ENCODE results near the gene ADGRF1. TPM values are rescaled to one million over a fixed set of nuclear protein-coding genes. Genes with fewer than 3 reads are reported as not detected.

The ADGRF1 gene
- total RNA-seq, 2 experiments from 2014 or later, result not detected

DNA sequence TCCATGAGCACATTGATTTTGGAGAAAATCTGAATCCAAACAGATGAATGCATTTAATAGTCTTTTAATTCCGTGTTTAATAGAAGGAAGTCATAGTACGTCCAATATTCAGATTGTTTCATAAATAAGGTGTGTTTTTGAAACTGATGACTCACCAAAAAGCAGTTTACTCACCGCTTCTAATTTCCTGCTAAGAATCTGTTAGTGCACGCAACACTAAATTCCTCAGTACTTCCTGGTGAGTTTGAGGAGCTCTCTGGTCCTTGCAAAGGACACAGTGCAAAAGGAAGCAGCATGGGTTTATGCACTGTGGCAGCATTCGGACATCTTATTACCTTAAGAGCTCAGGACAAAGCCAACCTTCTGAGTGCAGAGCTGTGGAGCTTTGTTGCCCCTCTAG, 2.3 kb upstream of the ADGRF1 start:
- ChIA-PET POLR2A (no interaction called here), CTCF (interaction anchor here (1.4 kb wide), 1 partner anchor 195 kb away, joined by 5 read pairs; no protein-coding TSS in a partner anchor)
- Mint-ChIP-seq H3K9me3 (no peaks in the 10 kb centered on the region), H3K4me1 (ENCODE audit: low read depth) (no peaks in the 10 kb centered on the region), H3K27ac (no peak overlapping the region), H3K4me3 (no peak overlapping the region), H3K36me3 (ENCODE audit: low read depth) (no peaks in the 10 kb centered on the region), H3K27me3 (peaks cover 6% of the 10 kb centered on the region)
- TF ChIP-seq, protein P1, sequence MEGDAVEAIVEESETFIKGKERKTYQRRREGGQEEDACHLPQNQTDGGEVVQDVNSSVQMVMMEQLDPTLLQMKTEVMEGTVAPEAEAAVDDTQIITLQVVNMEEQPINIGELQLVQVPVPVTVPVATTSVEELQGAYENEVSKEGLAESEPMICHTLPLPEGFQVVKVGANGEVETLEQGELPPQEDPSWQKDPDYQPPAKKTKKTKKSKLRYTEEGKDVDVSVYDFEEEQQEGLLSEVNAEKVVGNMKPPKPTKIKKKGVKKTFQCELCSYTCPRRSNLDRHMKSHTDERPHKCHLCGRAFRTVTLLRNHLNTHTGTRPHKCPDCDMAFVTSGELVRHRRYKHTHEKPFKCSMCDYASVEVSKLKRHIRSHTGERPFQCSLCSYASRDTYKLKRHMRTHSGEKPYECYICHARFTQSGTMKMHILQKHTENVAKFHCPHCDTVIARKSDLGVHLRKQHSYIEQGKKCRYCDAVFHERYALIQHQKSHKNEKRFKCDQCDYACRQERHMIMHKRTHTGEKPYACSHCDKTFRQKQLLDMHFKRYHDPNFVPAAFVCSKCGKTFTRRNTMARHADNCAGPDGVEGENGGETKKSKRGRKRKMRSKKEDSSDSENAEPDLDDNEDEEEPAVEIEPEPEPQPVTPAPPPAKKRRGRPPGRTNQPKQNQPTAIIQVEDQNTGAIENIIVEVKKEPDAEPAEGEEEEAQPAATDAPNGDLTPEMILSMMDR (IDR thresholded peaks at IDR 0.05), result no peak
- no peak for DNase-seq
- no peak for ATAC-seq
- intact Hi-C loops (cut with micrococcal nuclease), result no loop called here

GRCh38 chr6:47043286-47043685, 1.2 kb upstream of the ADGRF1 start:
- POLR2A ChIA-PET, result no interaction called here
- Mint-ChIP-seq H3K4me3 (no peak overlapping the region), H3K27ac (no peak overlapping the region), H3K9me3 (no peaks in the 10 kb centered on the region), H3K27me3 (peaks cover 6% of the 10 kb centered on the region), H3K4me1 (ENCODE audit: low read depth) (no peaks in the 10 kb centered on the region), H3K36me3 (ENCODE audit: low read depth) (no peaks in the 10 kb centered on the region)
- DNase-seq (no peak), ATAC-seq (no peak)
- intact Hi-C loops (cut with micrococcal nuclease), result no loop called here
- CTCF ChIA-PET, result interaction anchor here (1.6 kb wide), 1 partner anchor 195 kb away, joined by 8 read pairs; no protein-coding TSS in a partner anchor
- TF ChIP-seq, protein P1 (IDR thresholded peaks at IDR 0.05), result no peak

GRCh38 chr6:47041741-47042140, 391 bp downstream of the ADGRF1 start:
- Mint-ChIP-seq H3K4me1 (ENCODE audit: low read depth) (no peaks in the 10 kb centered on the region), H3K9me3 (no peaks in the 10 kb centered on the region), H3K27me3 (peaks cover 4% of the 10 kb centered on the region), H3K4me3 (no peak overlapping the region), H3K27ac (no peak overlapping the region), H3K36me3 (ENCODE audit: low read depth) (no peaks in the 10 kb centered on the region)
- ATAC-seq (no peak), DNase-seq (no peak)
- ChIA-PET CTCF (interaction anchor here (1.6 kb wide), 1 partner anchor 194 kb away, joined by 4 read pairs; no protein-coding TSS in a partner anchor), POLR2A (no interaction called here)
- TF ChIP-seq, protein P1 (IDR thresholded peaks at IDR 0.05), result no peak
- intact Hi-C loops (cut with micrococcal nuclease), result no loop called here

DNA sequence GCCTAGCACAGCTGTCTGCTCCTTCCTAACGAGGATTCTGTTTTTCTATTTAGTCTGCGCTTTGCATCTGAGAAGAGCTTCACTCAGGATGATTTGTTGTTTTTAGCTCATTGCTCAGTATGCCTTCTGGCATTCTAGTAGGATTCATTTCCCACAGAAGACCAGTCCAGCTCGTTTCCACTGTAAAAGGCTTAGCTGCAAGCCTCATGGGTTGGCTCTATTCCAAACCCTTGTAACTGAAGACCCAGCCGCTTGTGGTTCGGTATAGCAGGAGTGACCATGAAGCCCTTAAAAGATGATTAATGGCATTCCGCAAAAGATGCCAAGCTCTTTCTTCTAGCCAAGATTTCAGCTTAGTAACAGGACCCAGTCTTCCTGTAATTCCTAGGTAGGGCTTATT, 7.2 kb downstream of the ADGRF1 start:
- TF ChIP-seq, protein P1 (IDR thresholded peaks at IDR 0.05), result no peak
- ATAC-seq (no peak), DNase-seq (no peak)
- peaks cover 14% of the 10 kb centered on the region for H3K27me3 Mint-ChIP-seq
- no peaks in the 10 kb centered on the region for H3K36me3 Mint-ChIP-seq (ENCODE audit: low read depth)
- no peaks in the 10 kb centered on the region for H3K4me1 Mint-ChIP-seq (ENCODE audit: low read depth)
- no peaks in the 10 kb centered on the region for H3K9me3 Mint-ChIP-seq
- ChIA-PET POLR2A (no interaction called here), CTCF (interaction anchor here (0.9 to 1.2 kb wide), 2 partner anchors 12 to 187 kb away, joined by 3 to 4 read pairs; no protein-coding TSS in a partner anchor)
- no peak overlapping the region for H3K4me3 Mint-ChIP-seq
- intact Hi-C loops (cut with micrococcal nuclease), result no loop called here
- no peak overlapping the region for H3K27ac Mint-ChIP-seq

- no peaks in the 10 kb centered on the region for H3K4me1 Mint-ChIP-seq (ENCODE audit: low read depth)
- ChIA-PET POLR2A (no interaction called here), CTCF (interaction anchor here (1.2 kb wide), 1 partner anchor 186 kb away, joined by 4 read pairs; no protein-coding TSS in a partner anchor)
- H3K27ac Mint-ChIP-seq, result no peak overlapping the region
- TF ChIP-seq, protein P1 (IDR thresholded peaks at IDR 0.05), result no peak
- H3K27me3 Mint-ChIP-seq, result peaks cover 14% of the 10 kb centered on the region
- no peaks in the 10 kb centered on the region for H3K9me3 Mint-ChIP-seq
- H3K36me3 Mint-ChIP-seq (ENCODE audit: low read depth), result no peaks in the 10 kb centered on the region
- intact Hi-C loops (cut with micrococcal nuclease), result no loop called here
- DNase-seq (no peak), ATAC-seq (no peak)
- no peak overlapping the region for H3K4me3 Mint-ChIP-seq
These were observed 7.7 kb downstream of the ADGRF1 start for GRCh38 chr6:47034421-47034820.
